ENCODE measurements around the gene ZFP64.
"Not testable (repeated sequence)": the region's sequence is repeated elsewhere in the genome, so short reads cannot be mapped to it uniquely, and the experiment has no call there.

ZFP64 gene

GRCh38 chr20:52191132-52191915 lies at the start of gene ZFP64:
ZFP64 (minus strand) TSS chr20:52191779; CDS start chr20:52191636, 143 bp downstream.
- peak; percentile 54 for DNase-seq (ENCODE audit: low read depth)

GRCh38 chr20:52240802-52241201 lies 49.2 kb upstream of the ZFP64 start:
- DNase-seq (ENCODE audit: low read depth) = no peak

DNA sequence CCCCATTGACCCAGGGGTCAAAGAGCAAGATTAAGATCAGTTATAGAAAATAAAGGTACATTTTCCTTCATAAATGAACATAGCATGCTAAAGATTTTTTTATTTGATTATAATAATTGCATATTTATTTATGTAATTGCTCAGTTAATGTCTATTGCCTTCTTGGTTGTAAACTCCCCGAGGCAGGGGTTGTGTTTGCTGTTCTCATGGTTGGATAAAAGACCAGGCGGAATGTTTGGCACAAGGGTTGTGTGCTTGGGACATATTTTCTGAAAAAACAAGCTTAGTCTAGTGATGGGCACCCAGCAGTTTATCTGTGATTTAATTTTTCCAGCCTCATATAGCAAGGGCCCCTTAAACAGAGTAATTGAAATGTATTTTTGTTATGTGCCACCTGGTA lies 47.5 kb upstream of the ZFP64 start:
- DNase-seq (ENCODE audit: low read depth) = no peak

DNA sequence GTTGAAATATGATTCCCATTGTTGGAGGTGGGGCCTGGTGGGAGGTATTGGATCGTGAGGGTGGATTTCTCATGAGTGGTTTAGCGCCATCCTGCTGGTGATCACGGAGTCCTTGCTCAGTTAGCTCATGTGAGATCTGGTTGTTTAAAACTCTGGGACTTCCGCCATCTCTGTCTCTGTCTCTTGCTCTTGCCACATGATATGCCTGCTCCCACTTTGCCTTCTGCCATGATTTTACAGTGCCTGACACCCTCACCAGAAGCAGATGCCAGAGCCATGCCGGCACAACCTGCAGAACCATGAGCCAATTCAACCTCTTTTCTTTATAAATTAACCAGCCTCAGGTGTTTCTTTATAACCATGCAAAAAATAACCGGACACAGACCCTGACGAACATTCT lies 44.7 kb upstream of the ZFP64 start:
- no peak for DNase-seq (ENCODE audit: low read depth)

GRCh38 chr20:52235129-52235528 lies 43.5 kb upstream of the ZFP64 start:
- DNase-seq (ENCODE audit: low read depth) = no peak

GRCh38 chr20:52234302-52235045 lies 42.9 kb upstream of the ZFP64 start:
- DNase-seq (ENCODE audit: low read depth) = no peak

- DNase-seq (ENCODE audit: low read depth) = no peak
Measured at GRCh38 chr20:52231230-52231746, 39.7 kb upstream of the ZFP64 start.

- no peak for DNase-seq (ENCODE audit: low read depth)
Measured at GRCh38 chr20:52230409-52230808, 38.8 kb upstream of the ZFP64 start.

- not testable (repeated sequence) for DNase-seq (ENCODE audit: low read depth)
Measured at GRCh38 chr20:52229346-52229745, 37.8 kb upstream of the ZFP64 start.

- DNase-seq (ENCODE audit: low read depth) = no peak
Measured at GRCh38 chr20:52226370-52226769, 34.8 kb upstream of the ZFP64 start.

GRCh38 chr20:52224920-52225319 lies 33.3 kb upstream of the ZFP64 start:
- DNase-seq (ENCODE audit: low read depth) = no peak

- DNase-seq (ENCODE audit: low read depth) = not testable (repeated sequence)
Measured at GRCh38 chr20:52221362-52221761, 29.8 kb upstream of the ZFP64 start.

DNA sequence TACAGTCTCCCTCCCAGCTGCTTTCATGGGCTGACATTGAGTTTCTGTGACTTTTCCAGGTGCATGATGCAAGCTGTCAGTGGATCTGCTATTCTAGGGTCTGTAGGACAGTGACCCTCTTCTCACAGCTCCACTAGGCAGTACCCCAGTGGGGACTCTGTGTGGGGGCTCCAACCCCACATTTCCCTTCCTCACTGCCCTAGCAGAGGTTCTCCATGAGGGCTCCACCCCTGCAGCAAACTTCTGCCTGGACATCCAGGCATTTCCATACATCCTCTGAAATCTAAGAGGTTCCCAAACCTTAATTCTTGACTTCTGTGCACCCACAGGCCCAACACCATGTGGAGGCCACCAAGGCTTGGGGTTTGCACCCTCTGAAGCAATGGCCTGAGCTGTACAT lies 29.3 kb upstream of the ZFP64 start:
- not testable (repeated sequence) for DNase-seq (ENCODE audit: low read depth)

DNA sequence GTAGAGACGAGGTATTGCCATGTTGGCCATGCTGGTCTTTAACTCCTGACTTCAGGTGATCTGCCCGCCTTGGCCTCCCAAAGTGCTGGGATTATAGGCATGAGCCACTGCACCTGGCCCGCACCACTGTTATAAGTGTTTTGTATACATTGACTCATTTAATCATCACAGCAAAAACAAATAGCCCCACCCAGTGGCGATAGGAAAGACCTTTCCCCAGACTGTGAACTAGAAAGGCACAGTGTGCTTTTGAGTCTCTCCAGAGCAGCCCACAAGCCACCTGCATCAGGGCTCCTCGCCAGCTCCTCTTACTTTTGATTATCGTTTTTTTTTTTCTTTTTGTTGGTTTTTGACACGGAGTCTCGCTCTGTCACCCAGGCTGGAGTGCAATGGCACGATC lies 27.9 kb upstream of the ZFP64 start:
- DNase-seq (ENCODE audit: low read depth) = no peak

- no peak for DNase-seq (ENCODE audit: low read depth)
Measured at GRCh38 chr20:52217689-52218395, 26.3 kb upstream of the ZFP64 start.

- DNase-seq (ENCODE audit: low read depth) = no peak
Measured at GRCh38 chr20:52213995-52214394, 22.4 kb upstream of the ZFP64 start.

GRCh38 chr20:52212943-52213342 lies 21.4 kb upstream of the ZFP64 start:
- no peak for DNase-seq (ENCODE audit: low read depth)

DNA sequence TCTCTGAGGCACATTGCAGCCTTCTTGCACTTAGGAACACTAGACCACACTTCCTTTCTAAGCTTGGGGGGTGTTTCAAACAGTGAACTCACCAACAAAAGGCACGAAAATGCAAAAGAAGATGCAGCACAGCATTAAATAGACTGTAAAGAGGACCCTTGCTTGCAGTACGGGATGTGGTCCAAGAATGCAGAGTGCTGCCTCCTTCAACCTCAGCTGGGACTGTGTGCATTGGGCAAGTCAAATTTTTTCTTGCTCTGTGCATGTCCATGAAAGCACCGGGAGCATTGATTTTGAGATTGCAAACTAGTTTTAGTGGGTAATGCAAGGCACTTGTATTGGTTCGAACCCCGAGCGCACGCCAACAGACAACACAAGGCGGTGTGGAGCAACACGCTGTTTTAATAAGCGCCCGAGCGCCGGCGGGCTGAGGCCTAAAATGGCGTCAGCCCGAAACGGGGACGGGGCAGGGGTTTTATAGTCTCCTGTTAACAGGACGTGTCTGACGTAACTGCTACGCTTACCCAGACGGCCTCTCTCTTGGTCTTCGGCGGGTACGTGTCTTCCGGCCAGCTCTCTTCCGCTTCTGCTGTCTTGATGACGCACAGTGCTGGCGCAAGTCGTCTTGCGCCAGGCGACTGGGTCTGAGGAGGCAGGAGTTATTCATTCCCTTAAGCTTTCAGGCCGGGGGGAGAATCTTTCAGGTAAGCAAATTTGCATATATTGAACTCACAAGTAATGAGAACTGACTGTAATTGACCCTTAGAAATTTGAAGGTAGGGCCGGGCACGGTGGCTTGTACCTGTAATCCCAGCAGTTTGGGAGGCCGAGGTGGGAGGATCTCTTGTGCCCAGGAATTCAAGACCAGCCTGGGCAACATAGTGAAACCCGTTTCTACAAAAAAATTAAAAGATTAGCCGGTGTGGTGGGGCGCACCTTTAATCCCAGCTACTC lies 18.7 kb upstream of the ZFP64 start:
- DNase-seq (ENCODE audit: low read depth) = no peak

GRCh38 chr20:52209154-52209571 lies 17.6 kb upstream of the ZFP64 start:
- no peak for DNase-seq (ENCODE audit: low read depth)

- no peak for DNase-seq (ENCODE audit: low read depth)
Measured at GRCh38 chr20:52207020-52207810, 15.6 kb upstream of the ZFP64 start.

GRCh38 chr20:52204136-52204535 lies 12.6 kb upstream of the ZFP64 start:
- no peak for DNase-seq (ENCODE audit: low read depth)
